ENCODE measurements around the gene RAVER1. TPM values are rescaled to one million over a fixed set of nuclear protein-coding genes. Genes with fewer than 3 reads are reported as not detected.

Gene RAVER1
- total and polyA plus RNA-seq, 2 donors (not counting 3 experiments of a cell fraction or from before 2014, with no cell fraction given): 5.2 to 47.6 TPM

DNA sequence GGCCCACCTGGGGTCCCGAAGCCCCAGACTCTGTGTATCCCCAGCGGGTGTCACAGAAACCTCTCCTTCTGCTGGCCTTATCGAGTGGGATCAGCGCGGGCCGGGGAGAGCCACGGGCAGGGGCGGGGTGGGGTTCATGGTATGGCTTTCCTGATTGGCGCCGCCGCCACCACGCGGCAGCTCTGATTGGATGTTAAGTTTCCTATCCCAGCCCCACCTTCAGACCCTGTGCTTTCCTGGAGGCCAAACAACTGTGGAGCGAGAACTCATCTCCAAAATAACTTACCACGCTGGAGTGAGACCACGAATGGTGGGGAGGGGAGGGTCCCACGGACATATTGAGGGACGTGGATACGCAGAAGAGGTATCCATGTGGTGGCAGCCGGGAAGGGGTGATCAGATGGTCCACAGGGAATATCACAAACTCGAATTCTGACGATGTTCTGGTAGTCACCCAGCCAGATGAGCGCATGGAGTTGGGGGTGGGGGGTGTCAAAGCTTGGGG is 44.6 kb downstream of the RAVER1 start:
- POLR2A ChIA-PET: interaction anchor here (1.8 kb wide), 1 partner anchor 18 kb away, joined by 10 read pairs; the partner anchor contains the start of gene ICAM1
- TF ChIP-seq, protein P1, sequence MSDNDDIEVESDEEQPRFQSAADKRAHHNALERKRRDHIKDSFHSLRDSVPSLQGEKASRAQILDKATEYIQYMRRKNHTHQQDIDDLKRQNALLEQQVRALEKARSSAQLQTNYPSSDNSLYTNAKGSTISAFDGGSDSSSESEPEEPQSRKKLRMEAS (IDR thresholded peaks at IDR 0.05; ENCODE audit: insufficient read depth, insufficient read length): no peak
- BruUV-seq (replicated peaks): no TSS peak
- DNase-seq (ENCODE audit: low read depth, low spot score) (no peak), FAIRE-seq (no peak)
- no peaks in the 10 kb centered on the region for H3K9me3 ChIP-seq (replicated peaks; ENCODE audit: control insufficient read depth, insufficient read depth, low read length)
- H4K20me1 ChIP-seq (replicated peaks; ENCODE audit: control insufficient read depth, extremely low read depth, insufficient read depth, low read length): no peaks in the 10 kb centered on the region
- CTCF ChIA-PET: interaction anchor here (1.0 to 2.4 kb wide), 5 partner anchors 12 to 128 kb away, joined by 3 to 29 read pairs (median 11); partner anchors contain the start of gene ICAM1
- peaks cover 27% of the 10 kb centered on the region for H3K4me1 ChIP-seq (ENCODE audit: control insufficient read depth, extremely low read depth, insufficient read depth, low read length)
- H3K9me1 ChIP-seq (replicated peaks; ENCODE audit: control insufficient read depth, extremely low read depth, insufficient read depth, low read length): no peaks in the 10 kb centered on the region
- no peaks in the 10 kb centered on the region for H3K79me2 ChIP-seq (ENCODE audit: control insufficient read depth, insufficient read depth, low read length)
- H3K27me3 ChIP-seq (ENCODE audit: control insufficient read depth in 2 of 2, insufficient read depth in 2 of 2, low read length in 2 of 2): peaks cover 32 to 45% of the 10 kb centered on the region in 2 experiments
- intact Hi-C loops (cut with micrococcal nuclease): no loop called here
- peak overlapping the region; percentile 81 for H2AFZ ChIP-seq (ENCODE audit: low read depth, low read length)
- H3K9ac ChIP-seq (replicated peaks; ENCODE audit: extremely low read depth, insufficient read depth, low read length): no peak overlapping the region
- dilution Hi-C loops (cut with MboI; ENCODE audit: extremely low pct_ligation_motif_present, low sequenced_read_pairs): no loop called here
- peaks cover 0 to 4% of the 10 kb centered on the region in 2 experiments for H3K36me3 ChIP-seq (ENCODE audit: control insufficient read depth in 2 of 2, extremely low read depth in 1 of 2, insufficient read depth in 2 of 2, low read length in 2 of 2)
- H3K4me2 ChIP-seq (ENCODE audit: insufficient read depth, low read length): peak overlapping the region; percentile 51
- no peak overlapping the region for H3K27ac ChIP-seq (ENCODE audit: insufficient read depth, low read depth, low read length)
- no peak overlapping the region for H3K4me3 ChIP-seq (replicated peaks in 1 of 3; ENCODE audit: insufficient read depth in 1 of 3, low read depth in 1 of 3, low read length in 3 of 3)

DNA sequence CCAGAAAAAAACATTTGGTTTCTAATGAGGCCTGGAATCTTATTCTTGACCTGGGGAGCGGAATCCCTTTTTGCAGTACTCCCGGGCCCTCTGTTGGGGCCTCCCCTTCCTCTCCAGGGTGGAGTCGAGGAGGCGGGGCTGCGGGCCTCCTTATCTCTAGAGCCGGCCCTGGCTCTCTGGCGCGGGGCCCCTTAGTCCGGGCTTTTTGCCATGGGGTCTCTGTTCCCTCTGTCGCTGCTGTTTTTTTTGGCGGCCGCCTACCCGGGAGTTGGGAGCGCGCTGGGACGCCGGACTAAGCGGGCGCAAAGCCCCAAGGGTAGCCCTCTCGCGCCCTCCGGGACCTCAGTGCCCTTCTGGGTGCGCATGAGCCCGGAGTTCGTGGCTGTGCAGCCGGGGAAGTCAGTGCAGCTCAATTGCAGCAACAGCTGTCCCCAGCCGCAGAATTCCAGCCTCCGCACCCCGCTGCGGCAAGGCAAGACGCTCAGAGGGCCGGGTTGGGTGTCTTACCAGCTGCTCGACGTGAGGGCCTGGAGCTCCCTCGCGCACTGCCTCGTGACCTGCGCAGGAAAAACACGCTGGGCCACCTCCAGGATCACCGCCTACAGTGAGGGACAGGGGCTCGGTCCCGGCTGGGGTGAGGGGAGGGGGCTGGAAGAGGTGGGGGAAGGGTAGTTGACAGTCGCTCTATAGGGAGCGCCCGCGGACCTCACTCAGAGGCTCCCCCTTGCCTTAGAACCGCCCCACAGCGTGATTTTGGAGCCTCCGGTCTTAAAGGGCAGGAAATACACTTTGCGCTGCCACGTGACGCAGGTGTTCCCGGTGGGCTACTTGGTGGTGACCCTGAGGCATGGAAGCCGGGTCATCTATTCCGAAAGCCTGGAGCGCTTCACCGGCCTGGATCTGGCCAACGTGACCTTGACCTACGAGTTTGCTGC is 46.3 kb downstream of the RAVER1 start, which contains the start of gene ICAM4:
Gene ICAM4, plus strand, starts transcription at position 153 of the 935 bp plus-strand sequence. Its CDS starts 58 bp downstream, at position 211.
- DNase-seq (ENCODE audit: low read depth, low spot score): peak; percentile 49
- H4K20me1 ChIP-seq (replicated peaks; ENCODE audit: control insufficient read depth, extremely low read depth, insufficient read depth, low read length): no peaks in the 10 kb centered on the region
- no TSS peak for BruUV-seq (replicated peaks)
- H3K4me1 ChIP-seq (ENCODE audit: control insufficient read depth, extremely low read depth, insufficient read depth, low read length): peaks cover 27% of the 10 kb centered on the region
- H3K9me3 ChIP-seq (replicated peaks; ENCODE audit: control insufficient read depth, insufficient read depth, low read length): no peaks in the 10 kb centered on the region
- no peak within 1 kb of the TSS for H3K9ac ChIP-seq (replicated peaks; ENCODE audit: extremely low read depth, insufficient read depth, low read length)
- ChIA-PET POLR2A (interaction anchor here (1.9 kb wide), 1 partner anchor 17 kb away, joined by 6 read pairs; the partner anchor contains the start of gene ICAM1), CTCF (interaction anchor here (0.6 to 4.1 kb wide), 9 partner anchors 13 to 141 kb away, joined by 3 to 14 read pairs (median 3); partner anchors contain the start of gene ICAM1)
- no peaks in the 10 kb centered on the region for H3K79me2 ChIP-seq (ENCODE audit: control insufficient read depth, insufficient read depth, low read length)
- peak within 1 kb of the TSS; percentile 33 for H2AFZ ChIP-seq (ENCODE audit: low read depth, low read length)
- dilution Hi-C loops (cut with MboI; ENCODE audit: extremely low pct_ligation_motif_present, low sequenced_read_pairs) (no loop called here), intact Hi-C loops (cut with micrococcal nuclease) (loop anchor here (2.0 kb wide), 1 partner anchor 16 kb away; the partner anchor contains the start of gene ICAM1)
- peaks cover 0 to 4% of the 10 kb centered on the region in 2 experiments for H3K36me3 ChIP-seq (ENCODE audit: control insufficient read depth in 2 of 2, extremely low read depth in 1 of 2, insufficient read depth in 2 of 2, low read length in 2 of 2)
- H3K4me2 ChIP-seq (ENCODE audit: insufficient read depth, low read length): peak within 1 kb of the TSS; percentile 14
- no peak within 1 kb of the TSS for H3K27ac ChIP-seq (ENCODE audit: insufficient read depth, low read depth, low read length)
- no peak within 1 kb of the TSS for H3K4me3 ChIP-seq (replicated peaks in 1 of 3; ENCODE audit: insufficient read depth in 1 of 3, low read depth in 1 of 3, low read length in 3 of 3)
- no peak for FAIRE-seq
- H3K9me1 ChIP-seq (replicated peaks; ENCODE audit: control insufficient read depth, extremely low read depth, insufficient read depth, low read length): no peaks in the 10 kb centered on the region
- TF ChIP-seq, protein P2, sequence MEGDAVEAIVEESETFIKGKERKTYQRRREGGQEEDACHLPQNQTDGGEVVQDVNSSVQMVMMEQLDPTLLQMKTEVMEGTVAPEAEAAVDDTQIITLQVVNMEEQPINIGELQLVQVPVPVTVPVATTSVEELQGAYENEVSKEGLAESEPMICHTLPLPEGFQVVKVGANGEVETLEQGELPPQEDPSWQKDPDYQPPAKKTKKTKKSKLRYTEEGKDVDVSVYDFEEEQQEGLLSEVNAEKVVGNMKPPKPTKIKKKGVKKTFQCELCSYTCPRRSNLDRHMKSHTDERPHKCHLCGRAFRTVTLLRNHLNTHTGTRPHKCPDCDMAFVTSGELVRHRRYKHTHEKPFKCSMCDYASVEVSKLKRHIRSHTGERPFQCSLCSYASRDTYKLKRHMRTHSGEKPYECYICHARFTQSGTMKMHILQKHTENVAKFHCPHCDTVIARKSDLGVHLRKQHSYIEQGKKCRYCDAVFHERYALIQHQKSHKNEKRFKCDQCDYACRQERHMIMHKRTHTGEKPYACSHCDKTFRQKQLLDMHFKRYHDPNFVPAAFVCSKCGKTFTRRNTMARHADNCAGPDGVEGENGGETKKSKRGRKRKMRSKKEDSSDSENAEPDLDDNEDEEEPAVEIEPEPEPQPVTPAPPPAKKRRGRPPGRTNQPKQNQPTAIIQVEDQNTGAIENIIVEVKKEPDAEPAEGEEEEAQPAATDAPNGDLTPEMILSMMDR (IDR thresholded peaks at IDR 0.05; ENCODE audit: extremely low read depth in 1 of 2, insufficient read depth in 1 of 2, low read depth in 1 of 2, low read length in 2 of 2): no peak
- TF ChIP-seq EZH2 (IDR thresholded peaks at IDR 0.05; ENCODE audit: borderline replicate concordance, low read depth, low read length, severe bottlenecking) (peak; percentile 26), POLR2AphosphoS5 (IDR thresholded peaks at IDR 0.05; ENCODE audit: insufficient read depth, low read depth, low read length) (peak; percentile 32)
- TF ChIP-seq, protein P1 (IDR thresholded peaks at IDR 0.05; ENCODE audit: insufficient read depth, insufficient read length): no peak
- H3K27me3 ChIP-seq (ENCODE audit: control insufficient read depth in 2 of 2, insufficient read depth in 2 of 2, low read length in 2 of 2): peaks cover 18 to 30% of the 10 kb centered on the region in 2 experiments

All from endothelial cell of umbilical vein (primary cell).